ENCODE measurements around the gene PKNOX2. TPM values are rescaled to one million over a fixed set of nuclear protein-coding genes. Genes with fewer than 3 reads are reported as not detected.

PKNOX2 gene
- total and polyA plus RNA-seq, 2 of the 8 experiments (the other 6 are each of a cell fraction or from before 2014, with no cell fraction given): 2.0 TPM

DNA sequence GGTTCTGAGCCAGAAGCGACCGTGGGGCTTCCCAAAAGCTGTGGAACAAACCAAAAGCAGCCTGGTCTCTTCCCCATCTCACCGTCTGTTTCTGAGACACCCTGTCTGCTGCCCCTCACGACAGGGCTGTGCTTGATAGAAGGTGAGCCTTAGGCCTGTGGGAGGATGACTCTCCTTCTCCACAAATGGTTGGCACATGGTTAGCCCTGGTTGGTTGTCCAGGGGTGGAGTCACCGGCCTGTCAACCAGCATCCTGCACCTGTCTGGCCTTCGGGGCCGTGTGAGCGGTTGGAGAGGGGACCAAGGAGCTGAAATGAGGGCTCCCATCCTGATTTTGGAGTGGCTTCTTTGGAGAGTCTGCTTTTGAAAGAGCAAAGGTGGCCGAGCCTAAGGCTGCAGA lies 135.3 kb downstream of the PKNOX2 start (continued):
- TF ChIP-seq, protein P1, sequence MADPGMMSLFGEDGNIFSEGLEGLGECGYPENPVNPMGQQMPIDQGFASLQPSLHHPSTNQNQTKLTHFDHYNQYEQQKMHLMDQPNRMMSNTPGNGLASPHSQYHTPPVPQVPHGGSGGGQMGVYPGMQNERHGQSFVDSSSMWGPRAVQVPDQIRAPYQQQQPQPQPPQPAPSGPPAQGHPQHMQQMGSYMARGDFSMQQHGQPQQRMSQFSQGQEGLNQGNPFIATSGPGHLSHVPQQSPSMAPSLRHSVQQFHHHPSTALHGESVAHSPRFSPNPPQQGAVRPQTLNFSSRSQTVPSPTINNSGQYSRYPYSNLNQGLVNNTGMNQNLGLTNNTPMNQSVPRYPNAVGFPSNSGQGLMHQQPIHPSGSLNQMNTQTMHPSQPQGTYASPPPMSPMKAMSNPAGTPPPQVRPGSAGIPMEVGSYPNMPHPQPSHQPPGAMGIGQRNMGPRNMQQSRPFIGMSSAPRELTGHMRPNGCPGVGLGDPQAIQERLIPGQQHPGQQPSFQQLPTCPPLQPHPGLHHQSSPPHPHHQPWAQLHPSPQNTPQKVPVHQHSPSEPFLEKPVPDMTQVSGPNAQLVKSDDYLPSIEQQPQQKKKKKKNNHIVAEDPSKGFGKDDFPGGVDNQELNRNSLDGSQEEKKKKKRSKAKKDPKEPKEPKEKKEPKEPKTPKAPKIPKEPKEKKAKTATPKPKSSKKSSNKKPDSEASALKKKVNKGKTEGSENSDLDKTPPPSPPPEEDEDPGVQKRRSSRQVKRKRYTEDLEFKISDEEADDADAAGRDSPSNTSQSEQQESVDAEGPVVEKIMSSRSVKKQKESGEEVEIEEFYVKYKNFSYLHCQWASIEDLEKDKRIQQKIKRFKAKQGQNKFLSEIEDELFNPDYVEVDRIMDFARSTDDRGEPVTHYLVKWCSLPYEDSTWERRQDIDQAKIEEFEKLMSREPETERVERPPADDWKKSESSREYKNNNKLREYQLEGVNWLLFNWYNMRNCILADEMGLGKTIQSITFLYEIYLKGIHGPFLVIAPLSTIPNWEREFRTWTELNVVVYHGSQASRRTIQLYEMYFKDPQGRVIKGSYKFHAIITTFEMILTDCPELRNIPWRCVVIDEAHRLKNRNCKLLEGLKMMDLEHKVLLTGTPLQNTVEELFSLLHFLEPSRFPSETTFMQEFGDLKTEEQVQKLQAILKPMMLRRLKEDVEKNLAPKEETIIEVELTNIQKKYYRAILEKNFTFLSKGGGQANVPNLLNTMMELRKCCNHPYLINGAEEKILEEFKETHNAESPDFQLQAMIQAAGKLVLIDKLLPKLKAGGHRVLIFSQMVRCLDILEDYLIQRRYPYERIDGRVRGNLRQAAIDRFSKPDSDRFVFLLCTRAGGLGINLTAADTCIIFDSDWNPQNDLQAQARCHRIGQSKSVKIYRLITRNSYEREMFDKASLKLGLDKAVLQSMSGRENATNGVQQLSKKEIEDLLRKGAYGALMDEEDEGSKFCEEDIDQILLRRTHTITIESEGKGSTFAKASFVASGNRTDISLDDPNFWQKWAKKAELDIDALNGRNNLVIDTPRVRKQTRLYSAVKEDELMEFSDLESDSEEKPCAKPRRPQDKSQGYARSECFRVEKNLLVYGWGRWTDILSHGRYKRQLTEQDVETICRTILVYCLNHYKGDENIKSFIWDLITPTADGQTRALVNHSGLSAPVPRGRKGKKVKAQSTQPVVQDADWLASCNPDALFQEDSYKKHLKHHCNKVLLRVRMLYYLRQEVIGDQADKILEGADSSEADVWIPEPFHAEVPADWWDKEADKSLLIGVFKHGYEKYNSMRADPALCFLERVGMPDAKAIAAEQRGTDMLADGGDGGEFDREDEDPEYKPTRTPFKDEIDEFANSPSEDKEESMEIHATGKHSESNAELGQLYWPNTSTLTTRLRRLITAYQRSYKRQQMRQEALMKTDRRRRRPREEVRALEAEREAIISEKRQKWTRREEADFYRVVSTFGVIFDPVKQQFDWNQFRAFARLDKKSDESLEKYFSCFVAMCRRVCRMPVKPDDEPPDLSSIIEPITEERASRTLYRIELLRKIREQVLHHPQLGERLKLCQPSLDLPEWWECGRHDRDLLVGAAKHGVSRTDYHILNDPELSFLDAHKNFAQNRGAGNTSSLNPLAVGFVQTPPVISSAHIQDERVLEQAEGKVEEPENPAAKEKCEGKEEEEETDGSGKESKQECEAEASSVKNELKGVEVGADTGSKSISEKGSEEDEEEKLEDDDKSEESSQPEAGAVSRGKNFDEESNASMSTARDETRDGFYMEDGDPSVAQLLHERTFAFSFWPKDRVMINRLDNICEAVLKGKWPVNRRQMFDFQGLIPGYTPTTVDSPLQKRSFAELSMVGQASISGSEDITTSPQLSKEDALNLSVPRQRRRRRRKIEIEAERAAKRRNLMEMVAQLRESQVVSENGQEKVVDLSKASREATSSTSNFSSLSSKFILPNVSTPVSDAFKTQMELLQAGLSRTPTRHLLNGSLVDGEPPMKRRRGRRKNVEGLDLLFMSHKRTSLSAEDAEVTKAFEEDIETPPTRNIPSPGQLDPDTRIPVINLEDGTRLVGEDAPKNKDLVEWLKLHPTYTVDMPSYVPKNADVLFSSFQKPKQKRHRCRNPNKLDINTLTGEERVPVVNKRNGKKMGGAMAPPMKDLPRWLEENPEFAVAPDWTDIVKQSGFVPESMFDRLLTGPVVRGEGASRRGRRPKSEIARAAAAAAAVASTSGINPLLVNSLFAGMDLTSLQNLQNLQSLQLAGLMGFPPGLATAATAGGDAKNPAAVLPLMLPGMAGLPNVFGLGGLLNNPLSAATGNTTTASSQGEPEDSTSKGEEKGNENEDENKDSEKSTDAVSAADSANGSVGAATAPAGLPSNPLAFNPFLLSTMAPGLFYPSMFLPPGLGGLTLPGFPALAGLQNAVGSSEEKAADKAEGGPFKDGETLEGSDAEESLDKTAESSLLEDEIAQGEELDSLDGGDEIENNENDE (IDR thresholded peaks at IDR 0.05; ENCODE audit: insufficient replicate concordance, low read length): no peak
- TF ChIP-seq CTBP2 (IDR thresholded peaks at IDR 0.05; ENCODE audit: borderline replicate concordance, insufficient read depth, insufficient read length, low read length) (no peak), KDM4A (IDR thresholded peaks at IDR 0.05; ENCODE audit: low read depth, low read length, severe bottlenecking) (no peak), RNF2 (IDR thresholded peaks at IDR 0.05; ENCODE audit: borderline replicate concordance, low read depth, low read length, missing control alignments, poor library complexity, severe bottlenecking) (no peak), HDAC6 (IDR thresholded peaks at IDR 0.05; ENCODE audit: low read depth, low read length) (no peak)
- TF ChIP-seq, protein P2, sequence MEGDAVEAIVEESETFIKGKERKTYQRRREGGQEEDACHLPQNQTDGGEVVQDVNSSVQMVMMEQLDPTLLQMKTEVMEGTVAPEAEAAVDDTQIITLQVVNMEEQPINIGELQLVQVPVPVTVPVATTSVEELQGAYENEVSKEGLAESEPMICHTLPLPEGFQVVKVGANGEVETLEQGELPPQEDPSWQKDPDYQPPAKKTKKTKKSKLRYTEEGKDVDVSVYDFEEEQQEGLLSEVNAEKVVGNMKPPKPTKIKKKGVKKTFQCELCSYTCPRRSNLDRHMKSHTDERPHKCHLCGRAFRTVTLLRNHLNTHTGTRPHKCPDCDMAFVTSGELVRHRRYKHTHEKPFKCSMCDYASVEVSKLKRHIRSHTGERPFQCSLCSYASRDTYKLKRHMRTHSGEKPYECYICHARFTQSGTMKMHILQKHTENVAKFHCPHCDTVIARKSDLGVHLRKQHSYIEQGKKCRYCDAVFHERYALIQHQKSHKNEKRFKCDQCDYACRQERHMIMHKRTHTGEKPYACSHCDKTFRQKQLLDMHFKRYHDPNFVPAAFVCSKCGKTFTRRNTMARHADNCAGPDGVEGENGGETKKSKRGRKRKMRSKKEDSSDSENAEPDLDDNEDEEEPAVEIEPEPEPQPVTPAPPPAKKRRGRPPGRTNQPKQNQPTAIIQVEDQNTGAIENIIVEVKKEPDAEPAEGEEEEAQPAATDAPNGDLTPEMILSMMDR (IDR thresholded peaks at IDR 0.05; ENCODE audit: control extremely low read depth in 1 of 3, insufficient read depth in 1 of 3, low read depth in 1 of 3, low read length in 3 of 3): no peak
- TF ChIP-seq, protein P3, sequence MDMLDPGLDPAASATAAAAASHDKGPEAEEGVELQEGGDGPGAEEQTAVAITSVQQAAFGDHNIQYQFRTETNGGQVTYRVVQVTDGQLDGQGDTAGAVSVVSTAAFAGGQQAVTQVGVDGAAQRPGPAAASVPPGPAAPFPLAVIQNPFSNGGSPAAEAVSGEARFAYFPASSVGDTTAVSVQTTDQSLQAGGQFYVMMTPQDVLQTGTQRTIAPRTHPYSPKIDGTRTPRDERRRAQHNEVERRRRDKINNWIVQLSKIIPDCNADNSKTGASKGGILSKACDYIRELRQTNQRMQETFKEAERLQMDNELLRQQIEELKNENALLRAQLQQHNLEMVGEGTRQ (IDR thresholded peaks at IDR 0.05; ENCODE audit: low read length): no peak

All from H1 (cell line).